ENCODE results near the gene SMIM27.

Gene SMIM27

GRCh38 chr9:32545884-32546283 is 6.2 kb upstream of the SMIM27 start:
- TF ChIP-seq CTCF (IDR thresholded peaks at IDR 0.05), result no peak

- no peak for TF ChIP-seq CTCF (IDR thresholded peaks at IDR 0.05)
Measured at GRCh38 chr9:32550150-32550561, 2.0 kb upstream of the SMIM27 start.

- TF ChIP-seq CTCF (IDR thresholded peaks at IDR 0.05), result no peak; the same call in 1 of the 2 replicates
Measured at GRCh38 chr9:32550562-32551275, 1.4 kb upstream of the SMIM27 start.

- TF ChIP-seq CTCF (IDR thresholded peaks at IDR 0.05), result no peak
Measured at GRCh38 chr9:32551276-32552051, 663 bp upstream of the SMIM27 start.

- TF ChIP-seq CTCF (IDR thresholded peaks at IDR 0.05), result no peak
Measured at GRCh38 chr9:32554107-32554506, 2.0 kb downstream of the SMIM27 start.

GRCh38 chr9:32554591-32554990 is 2.5 kb downstream of the SMIM27 start:
- no peak for TF ChIP-seq CTCF (IDR thresholded peaks at IDR 0.05)

- TF ChIP-seq CTCF (IDR thresholded peaks at IDR 0.05), result no peak
Measured at GRCh38 chr9:32558408-32558934, 6.3 kb downstream of the SMIM27 start.

Measured in LNCAP (cell line).